Sigmoid colon (tissue), 7 donors: ENCODE results near the gene RNF181. TPM values are rescaled to one million over a fixed set of nuclear protein-coding genes. Genes with fewer than 3 reads are reported as not detected.

ENCODE experiments used
- DNase-seq: peaks from one replicate; pipeline ENCODE4 v3.0.0-alpha.2; 2019
- H3K27ac ChIP-seq, 4 donors: fragments of 200-600 bp; sonication (generic); one replicate each; pipeline ENCODE4 v1.5.1; 2016 to 2019; ENCODE audit warnings: mild to moderate bottlenecking in 1 of 4
- H3K27me3 ChIP-seq, 3 donors: fragments of 200-600 bp; sonication (generic); one replicate each; pipeline ENCODE4 v1.5.1; 2019; ENCODE audit warnings: mild to moderate bottlenecking in 1 of 3
- H3K36me3 ChIP-seq, 4 donors: fragments of 200-600 bp; sonication (generic); one replicate each; pipeline ENCODE4 v1.5.1; 2016 to 2019
- H3K4me1 ChIP-seq, 4 donors: fragments of 200-600 bp; sonication (generic); one replicate each; pipeline ENCODE4 v1.5.1; 2017 to 2019
- H3K4me3 ChIP-seq, 4 donors: fragments of 200-600 bp; sonication (generic); one replicate each; pipeline ENCODE4 v1.5.1; 2017 to 2019; ENCODE audit warnings: mild to moderate bottlenecking in 2 of 4, moderate library complexity in 1 of 4
- H3K9me3 ChIP-seq, 4 donors: fragments of 200-600 bp in 3 of 4; sonication (generic) in 3 of 4; one replicate each; pipeline versions ENCODE4 v1.5.1 to v1.6.1; 2013 to 2019
- EP300 ChIP-seq, 4 donors: sonication (generic); formaldehyde crosslinking; IDR thresholded peaks; one replicate each; pipeline ENCODE4 v1.6.1; 2017; ENCODE audit warnings: antibody characterized with exemption in 4 of 4
- POLR2A ChIP-seq, 2 donors: fragments of 450-650 bp; IDR thresholded peaks; one replicate each; pipeline ENCODE4 v1.6.1; 2016; ENCODE audit warnings: antibody characterized with exemption in 2 of 2, mild to moderate bottlenecking in 2 of 2, moderate library complexity in 2 of 2
- POLR2AphosphoS5 ChIP-seq, 4 donors: sonication (generic); formaldehyde crosslinking; IDR thresholded peaks; one replicate each; pipeline ENCODE4 v1.6.1; 2017; ENCODE audit warnings: antibody characterized with exemption in 4 of 4
- WGBS, 2 donors: extraction: QIAGEN DNeasy Blood & Tissue Kit; methylation state at CpG; one replicate each; pipeline ENCODE4 v1.1.7; 2013; 5-methylcytosine and 5-hydroxymethylcytosine counted together
- intact Hi-C: fragments of 100-400 bp; cut with DNase I; formaldehyde crosslinking; loops from one replicate; pipeline ENCODE4 v1.15.1; 2023
- polyA plus RNA-seq, 3 donors: library from polyadenylated mRNA; stranded (reverse); fragments of 200-250 nt; gene quantifications; one replicate each; pipeline ENCODE4 v1.2.3, GENCODE V29; 2013
- small RNA-seq, 3 donors: library from RNA; depleted of rRNA; stranded (forward); fragments of <200 nt; gene quantifications; one replicate each; pipeline ENCODE3, GENCODE V24; 2016
- total RNA-seq, 4 donors: library from RNA; depleted of rRNA; stranded (reverse); fragments of >200 nt; gene quantifications; one replicate each; pipeline ENCODE4 v1.1.0, GENCODE V29; 2016
- TF ChIP-seq, protein P1 (sequence below), 4 experiments: fragments of 450-650 bp in 3 of 4; fragments of 200-600 bp in 1 of 4; IDR thresholded peaks; one replicate each; pipeline ENCODE4 v1.5.1; 2016 to 2019; ENCODE audit warnings: antibody characterized with exemption in 4 of 4, mild to moderate bottlenecking in 3 of 4, moderate library complexity in 2 of 4
- donor health status: healthy with polysubstance abuse.
- donor health status: Bipolar disorder and iron deficiency.
- donor health status: healthy.

RNF181 gene
- total and polyA plus RNA-seq, 7 donors = 124 to 190 (median 165) TPM

- Histone ChIP-seq H3K4me3 (no peak overlapping the region), H3K27me3 (no peaks in the 10 kb centered on the region), H3K4me1 (no peaks in the 10 kb centered on the region), H3K27ac (no peak overlapping the region), H3K36me3 (peaks cover 64 to 100% (median 73%) of the 10 kb centered on the region in 4 donors), H3K9me3 (no peaks in the 10 kb centered on the region)
- intact Hi-C loops = no loop called here
- no peak for DNase-seq
- WGBS, 2 donors = 97 to 98% methylated on average over 8 of the region's 8 CpGs
- no peak for TF ChIP-seq POLR2A (IDR thresholded peaks at IDR 0.05)
- no peak for TF ChIP-seq EP300 (IDR thresholded peaks at IDR 0.05)
- TF ChIP-seq POLR2AphosphoS5 (IDR thresholded peaks at IDR 0.05) = no peak
- TF ChIP-seq, protein P1, sequence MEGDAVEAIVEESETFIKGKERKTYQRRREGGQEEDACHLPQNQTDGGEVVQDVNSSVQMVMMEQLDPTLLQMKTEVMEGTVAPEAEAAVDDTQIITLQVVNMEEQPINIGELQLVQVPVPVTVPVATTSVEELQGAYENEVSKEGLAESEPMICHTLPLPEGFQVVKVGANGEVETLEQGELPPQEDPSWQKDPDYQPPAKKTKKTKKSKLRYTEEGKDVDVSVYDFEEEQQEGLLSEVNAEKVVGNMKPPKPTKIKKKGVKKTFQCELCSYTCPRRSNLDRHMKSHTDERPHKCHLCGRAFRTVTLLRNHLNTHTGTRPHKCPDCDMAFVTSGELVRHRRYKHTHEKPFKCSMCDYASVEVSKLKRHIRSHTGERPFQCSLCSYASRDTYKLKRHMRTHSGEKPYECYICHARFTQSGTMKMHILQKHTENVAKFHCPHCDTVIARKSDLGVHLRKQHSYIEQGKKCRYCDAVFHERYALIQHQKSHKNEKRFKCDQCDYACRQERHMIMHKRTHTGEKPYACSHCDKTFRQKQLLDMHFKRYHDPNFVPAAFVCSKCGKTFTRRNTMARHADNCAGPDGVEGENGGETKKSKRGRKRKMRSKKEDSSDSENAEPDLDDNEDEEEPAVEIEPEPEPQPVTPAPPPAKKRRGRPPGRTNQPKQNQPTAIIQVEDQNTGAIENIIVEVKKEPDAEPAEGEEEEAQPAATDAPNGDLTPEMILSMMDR (IDR thresholded peaks at IDR 0.05) = no peak
Measured at GRCh38 chr2:85644909-85645308, 49.4 kb downstream of the RNF181 start.

DNA sequence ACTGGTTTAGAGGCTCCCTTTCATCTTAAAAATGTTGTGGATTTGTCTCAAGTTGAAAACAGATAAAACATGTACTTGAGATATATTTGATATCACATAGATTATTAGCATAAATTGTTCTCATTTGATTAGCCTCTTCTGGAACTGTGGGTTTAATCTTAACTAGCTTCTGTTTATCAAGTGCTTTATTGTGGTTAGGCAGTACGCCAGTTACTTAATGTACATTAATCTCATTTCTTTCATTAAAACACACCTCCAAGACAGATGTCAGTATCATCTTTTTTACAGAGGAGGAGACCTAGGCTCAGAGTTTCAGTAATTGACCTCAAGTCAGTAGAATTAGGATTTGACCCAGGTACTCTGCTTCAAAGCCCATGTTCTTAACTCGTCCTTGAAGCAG is 50.6 kb downstream of the RNF181 start:
- no peak for DNase-seq
- TF ChIP-seq POLR2A (IDR thresholded peaks at IDR 0.05) (no peak), POLR2AphosphoS5 (IDR thresholded peaks at IDR 0.05) (no peak), EP300 (IDR thresholded peaks at IDR 0.05) (no peak)
- TF ChIP-seq, protein P1 (IDR thresholded peaks at IDR 0.05) = no peak
- Histone ChIP-seq H3K36me3 (peaks cover 51 to 100% (median 66%) of the 10 kb centered on the region in 4 donors), H3K4me3 (no peak overlapping the region), H3K27me3 (no peaks in the 10 kb centered on the region), H3K9me3 (no peaks in the 10 kb centered on the region), H3K27ac (no peak overlapping the region), H3K4me1 (no peaks in the 10 kb centered on the region)
- 90 to 92% methylated on average over 2 of the region's 2 CpGs for WGBS, 2 donors
- intact Hi-C loops = no loop called here

Small RNA genes within 50 kb of the gene (small RNA-seq; reads per million reads assigned to genes)
- gene RN7SL126P = 0 to 0.06 (median 0) reads per million in 3 donors

Other genes starting within 250 kb of the RNF181 start
- gene RETSAT, start 241.2 kb upstream of the RNF181 start, total RNA-seq = 10 to 100 TPM; 26.5 to 54.6 (median 42.1) TPM
- gene RETSAT, start 241.2 kb upstream of the RNF181 start, polyA plus RNA-seq = 100 to 1,000 TPM in 1 of 3 donors, 10 to 100 TPM in 2; 33.6 to 112 (median 36.5) TPM
- gene ELMOD3, start 241.0 kb upstream of the RNF181 start, total RNA-seq = 10 to 100 TPM; 16.7 to 26.3 (median 22.9) TPM
- gene ELMOD3, start 241.0 kb upstream of the RNF181 start, polyA plus RNA-seq = 10 to 100 TPM; 11.6 to 22.7 (median 12.0) TPM
- gene CAPG, start 185.4 kb upstream of the RNF181 start, total RNA-seq = 10 to 100 TPM; 20.9 to 33.0 (median 30.1) TPM
- 100 to 1,000 TPM; 112 to 230 (median 150) TPM for gene CAPG, start 185.4 kb upstream of the RNF181 start, polyA plus RNA-seq
- gene SH2D6, start 177.0 kb upstream of the RNF181 start, total RNA-seq = not detected
- 10 to 100 TPM in 2 of 3 donors, 1 to 10 TPM in 1; 2.8 to 14.6 (median 11.4) TPM for gene SH2D6, start 177.0 kb upstream of the RNF181 start, polyA plus RNA-seq
- 100 to 1,000 TPM; 139 to 249 (median 151) TPM for gene MAT2A, start 56.6 kb upstream of the RNF181 start, total RNA-seq
- gene MAT2A, start 56.6 kb upstream of the RNF181 start, polyA plus RNA-seq = 10 to 100 TPM; 52.3 to 93.1 (median 61.0) TPM
- gene GGCX, start 34.3 kb upstream of the RNF181 start, total RNA-seq = 10 to 100 TPM; 14.9 to 25.3 (median 24.7) TPM
- 10 to 100 TPM in 2 of 3 donors, 1 to 10 TPM in 1; 3.6 to 22.8 (median 11.1) TPM for gene GGCX, start 34.3 kb upstream of the RNF181 start, polyA plus RNA-seq
- gene VAMP8, start 18.2 kb upstream of the RNF181 start, total RNA-seq = 10 to 100 TPM in 2 of 4 donors, 1 to 10 TPM in 2; 1.9 to 33.3 (median 13.2) TPM
- 100 to 1,000 TPM; 441 to 941 (median 696) TPM for gene VAMP8, start 18.2 kb upstream of the RNF181 start, polyA plus RNA-seq
- 10 to 100 TPM; 51.2 to 97.5 (median 69.6) TPM for gene VAMP5, start 11.3 kb upstream of the RNF181 start, total RNA-seq
- gene VAMP5, start 11.3 kb upstream of the RNF181 start, polyA plus RNA-seq = 10 to 100 TPM; 51.8 to 93.7 (median 68.0) TPM
- 10 to 100 TPM; 18.4 to 29.9 (median 22.1) TPM for gene TMEM150A, start 7.0 kb downstream of the RNF181 start, total RNA-seq
- gene TMEM150A, start 7.0 kb downstream of the RNF181 start, polyA plus RNA-seq = 10 to 100 TPM in 2 of 3 donors, 1 to 10 TPM in 1; 7.4 to 12.0 (median 11.6) TPM
- gene C2orf68, start 16.3 kb downstream of the RNF181 start, total RNA-seq = 10 to 100 TPM; 10.6 to 13.0 (median 12.8) TPM
- gene C2orf68, start 16.3 kb downstream of the RNF181 start, polyA plus RNA-seq = 10 to 100 TPM; 18.6 to 23.0 (median 21.3) TPM
- gene USP39, start 20.4 kb downstream of the RNF181 start, total RNA-seq = 100 to 1,000 TPM in 1 of 4 donors, 10 to 100 TPM in 3; 56.4 to 136 (median 72.0) TPM
- gene USP39, start 20.4 kb downstream of the RNF181 start, polyA plus RNA-seq = 10 to 100 TPM; 39.9 to 49.2 (median 41.4) TPM
- gene SFTPB, start 72.5 kb downstream of the RNF181 start, total RNA-seq = not detected
- 10 to 100 TPM in 1 of 3 donors, under 1 TPM in 1, not detected in 1; 0.57 to 23.4 TPM for gene SFTPB, start 72.5 kb downstream of the RNF181 start, polyA plus RNA-seq
- 1 to 10 TPM in 1 of 4 donors, not detected in 3; 1.6 TPM for gene GNLY, start 98.6 kb downstream of the RNF181 start, total RNA-seq
- gene GNLY, start 98.6 kb downstream of the RNF181 start, polyA plus RNA-seq = 10 to 100 TPM in 1 of 3 donors, 1 to 10 TPM in 2; 2.4 to 13.9 (median 4.2) TPM
- 10 to 100 TPM; 12.4 to 20.6 (median 18.1) TPM for gene ATOH8, start 158.2 kb downstream of the RNF181 start, total RNA-seq
- gene ATOH8, start 158.2 kb downstream of the RNF181 start, polyA plus RNA-seq = 1 to 10 TPM; 1.6 to 9.4 (median 6.6) TPM